Parathyroid adenoma (tissue), 2 donors: Measurements from ENCODE around the gene RASGRP4.

Experiments used
- H2AFZ ChIP-seq: fragments of 300-600 bp; sonication (generic); one replicate; pipeline ENCODE4 v1.7.0; 2017; ENCODE audit warnings: antibody characterized with exemption, mild to moderate bottlenecking
- H3K27ac ChIP-seq: fragments of 300-600 bp; sonication (generic); one replicate; pipeline ENCODE4 v1.7.0; 2017
- H3K27me3 ChIP-seq: fragments of 300-600 bp; sonication (generic); one replicate; pipeline ENCODE4 v1.7.0; 2017; ENCODE audit warnings: low read length; ENCODE audit not compliant: control insufficient read depth, insufficient read depth
- H3K36me3 ChIP-seq: fragments of 300-600 bp; sonication (generic); one replicate; pipeline ENCODE4 v1.7.0; 2017; ENCODE audit warnings: low read length; ENCODE audit not compliant: control insufficient read depth, insufficient read depth
- H3K4me1 ChIP-seq: fragments of 300-600 bp; sonication (generic); one replicate; pipeline ENCODE4 v1.7.0; 2017; ENCODE audit warnings: control low read depth
- H3K4me2 ChIP-seq: fragments of 300-600 bp; sonication (generic); one replicate; pipeline ENCODE4 v1.7.0; 2017; ENCODE audit warnings: low read length
- H3K4me3 ChIP-seq: fragments of 300-600 bp; sonication (generic); one replicate; pipeline ENCODE4 v1.7.0; 2017; ENCODE audit warnings: low read depth, low read length
- H3K79me2 ChIP-seq: fragments of 300-600 bp; sonication (generic); one replicate; pipeline ENCODE4 v1.7.0; 2017; ENCODE audit warnings: control low read depth
- H3K9ac ChIP-seq: fragments of 300-600 bp; sonication (generic); one replicate; pipeline ENCODE4 v1.7.0; 2017; ENCODE audit warnings: mild to moderate bottlenecking
- H3K9me3 ChIP-seq: fragments of 300-600 bp; sonication (generic); one replicate; pipeline ENCODE4 v1.7.0; 2017; ENCODE audit warnings: low read length; ENCODE audit not compliant: control insufficient read depth
- TF ChIP-seq, protein P1 (sequence below): fragments of 300-600 bp; sonication (generic); IDR thresholded peaks from one replicate; pipeline ENCODE4 v1.7.0; 2017; ENCODE audit warnings: antibody characterized with exemption, mild to moderate bottlenecking
- donor health status: primary hyperparathyroidism.

RASGRP4 gene

DNA sequence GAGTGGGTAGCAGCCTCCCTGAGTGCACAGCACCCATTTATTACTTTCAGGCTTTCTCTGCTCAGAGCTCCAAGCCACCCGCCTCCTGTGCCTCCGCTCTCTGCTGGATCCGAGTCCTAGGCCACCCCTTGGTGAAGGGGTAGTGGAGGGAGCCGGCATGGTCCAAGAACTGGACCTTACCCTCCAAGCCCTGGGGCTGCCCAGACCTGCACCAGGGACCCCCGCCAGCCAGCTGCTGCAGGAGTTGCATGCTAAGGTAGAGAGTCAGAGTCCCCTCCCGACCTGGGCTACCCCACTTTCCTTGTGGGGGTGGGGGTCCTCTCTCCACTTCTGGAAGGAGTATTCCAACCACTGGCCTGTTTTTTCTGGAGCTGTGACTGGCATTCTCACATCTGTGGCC, 21.2 kb downstream of the RASGRP4 start:
- no peak overlapping the region for H3K27ac ChIP-seq
- peaks cover 3% of the 10 kb centered on the region for H3K4me1 ChIP-seq
- no peak overlapping the region for H2AFZ ChIP-seq
- no peaks in the 10 kb centered on the region for H3K36me3 ChIP-seq
- H3K79me2 ChIP-seq: no peaks in the 10 kb centered on the region
- H3K4me3 ChIP-seq: no peak overlapping the region
- TF ChIP-seq, protein P1, sequence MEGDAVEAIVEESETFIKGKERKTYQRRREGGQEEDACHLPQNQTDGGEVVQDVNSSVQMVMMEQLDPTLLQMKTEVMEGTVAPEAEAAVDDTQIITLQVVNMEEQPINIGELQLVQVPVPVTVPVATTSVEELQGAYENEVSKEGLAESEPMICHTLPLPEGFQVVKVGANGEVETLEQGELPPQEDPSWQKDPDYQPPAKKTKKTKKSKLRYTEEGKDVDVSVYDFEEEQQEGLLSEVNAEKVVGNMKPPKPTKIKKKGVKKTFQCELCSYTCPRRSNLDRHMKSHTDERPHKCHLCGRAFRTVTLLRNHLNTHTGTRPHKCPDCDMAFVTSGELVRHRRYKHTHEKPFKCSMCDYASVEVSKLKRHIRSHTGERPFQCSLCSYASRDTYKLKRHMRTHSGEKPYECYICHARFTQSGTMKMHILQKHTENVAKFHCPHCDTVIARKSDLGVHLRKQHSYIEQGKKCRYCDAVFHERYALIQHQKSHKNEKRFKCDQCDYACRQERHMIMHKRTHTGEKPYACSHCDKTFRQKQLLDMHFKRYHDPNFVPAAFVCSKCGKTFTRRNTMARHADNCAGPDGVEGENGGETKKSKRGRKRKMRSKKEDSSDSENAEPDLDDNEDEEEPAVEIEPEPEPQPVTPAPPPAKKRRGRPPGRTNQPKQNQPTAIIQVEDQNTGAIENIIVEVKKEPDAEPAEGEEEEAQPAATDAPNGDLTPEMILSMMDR: no peak
- no peaks in the 10 kb centered on the region for H3K9me3 ChIP-seq
- no peak overlapping the region for H3K9ac ChIP-seq
- H3K27me3 ChIP-seq: no peaks in the 10 kb centered on the region
- no peak overlapping the region for H3K4me2 ChIP-seq

DNA sequence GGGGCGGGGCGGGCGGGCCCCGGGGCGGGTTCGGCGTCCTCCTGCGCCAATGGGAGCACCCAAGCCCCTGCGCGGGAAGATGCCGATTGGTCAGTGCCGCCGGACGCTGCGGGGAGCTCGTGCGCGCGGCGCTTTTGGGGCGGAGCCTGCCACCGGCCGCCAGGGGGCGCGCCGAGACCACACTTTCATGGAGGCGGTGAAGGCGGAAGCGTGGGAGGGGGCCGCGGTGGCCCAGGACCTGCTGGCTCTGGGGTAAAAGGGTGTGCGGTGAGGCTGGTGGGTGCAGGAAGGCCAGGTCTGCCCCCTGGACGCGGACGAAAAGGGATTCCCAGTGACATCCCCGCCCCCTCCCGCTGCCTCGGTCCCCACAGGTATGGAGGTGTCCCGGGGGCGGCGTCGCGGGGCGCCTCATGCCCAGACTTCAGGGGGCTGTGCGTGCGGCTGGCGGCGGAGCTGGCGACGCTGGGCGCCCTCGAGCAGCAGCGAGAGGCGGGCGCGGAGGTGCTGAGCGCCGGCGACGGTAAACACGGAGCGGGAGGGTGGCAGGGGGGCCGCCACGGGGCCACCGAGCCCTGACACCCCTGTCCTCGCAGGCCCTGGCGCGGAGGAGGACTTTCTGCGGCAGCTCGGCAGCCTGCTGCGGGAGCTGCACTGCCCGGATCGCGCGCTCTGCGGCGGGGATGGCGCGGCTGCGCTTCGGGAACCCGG, 22.9 kb downstream of the RASGRP4 start, which contains the start of gene FAM98C:
Gene FAM98C (plus strand): TSS at position 127 of the 708 bp plus-strand sequence. CDS start 61 bp downstream, at position 188.
- Histone ChIP-seq H3K27me3 (no peaks in the 10 kb centered on the region), H3K4me3 (peak within 1 kb of the TSS; percentile 88), H3K4me1 (peaks cover 3% of the 10 kb centered on the region), H3K79me2 (no peaks in the 10 kb centered on the region), H3K9me3 (no peaks in the 10 kb centered on the region), H3K27ac (peak within 1 kb of the TSS; percentile 71), H3K36me3 (no peaks in the 10 kb centered on the region), H3K4me2 (peak within 1 kb of the TSS; percentile 96), H2AFZ (peak within 1 kb of the TSS; percentile 98), H3K9ac (peak within 1 kb of the TSS; percentile 77)
- TF ChIP-seq, protein P1: peak; percentile 97

DNA sequence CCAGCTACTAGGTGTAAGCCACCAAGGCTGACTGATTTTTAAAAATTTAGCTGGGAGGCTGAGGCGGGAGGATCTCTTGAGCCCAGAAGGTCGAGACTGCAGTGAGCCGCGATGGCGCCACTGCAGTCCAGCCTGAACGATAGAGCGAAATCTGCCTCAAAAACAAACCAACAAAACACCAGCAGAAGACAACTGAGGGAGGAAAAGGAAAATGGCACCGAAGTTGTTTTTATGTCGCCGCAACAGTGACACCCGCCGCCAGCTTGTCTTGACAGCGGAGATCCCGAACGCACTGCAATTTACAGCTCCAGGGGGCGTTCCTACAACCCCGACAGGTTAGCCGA, 23.4 kb downstream of the RASGRP4 start:
- Histone ChIP-seq H3K4me2 (peak overlapping the region; percentile 79), H3K27me3 (no peaks in the 10 kb centered on the region), H3K27ac (peak overlapping the region; percentile 71), H3K9me3 (no peaks in the 10 kb centered on the region), H3K9ac (no peak overlapping the region), H3K79me2 (no peaks in the 10 kb centered on the region), H3K36me3 (no peaks in the 10 kb centered on the region), H3K4me3 (peak overlapping the region; percentile 39), H2AFZ (peak overlapping the region; percentile 98), H3K4me1 (peaks cover 3% of the 10 kb centered on the region)
- TF ChIP-seq, protein P1: no peak

DNA sequence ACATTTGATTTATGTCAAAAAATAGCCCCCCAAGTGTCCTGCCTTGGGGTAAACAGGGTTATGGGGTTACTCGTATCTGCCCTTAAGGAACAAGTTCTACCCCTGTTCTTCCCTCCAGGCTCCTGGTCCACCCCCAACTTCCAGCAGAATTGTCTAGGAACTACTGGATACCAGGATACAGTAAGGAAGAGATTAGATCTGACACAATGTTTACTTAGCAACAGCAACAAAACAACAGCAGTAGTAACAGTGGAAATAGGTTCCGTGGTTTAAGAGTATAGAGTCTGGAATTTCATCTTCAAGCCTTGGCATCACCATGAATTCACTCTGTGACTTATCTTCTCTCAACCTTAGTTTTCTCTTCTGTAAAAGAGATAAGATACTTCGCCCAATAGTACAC, 24.9 kb downstream of the RASGRP4 start:
- Histone ChIP-seq H3K4me1 (peaks cover 3% of the 10 kb centered on the region), H3K9me3 (no peaks in the 10 kb centered on the region), H3K79me2 (no peaks in the 10 kb centered on the region), H3K9ac (no peak overlapping the region), H3K4me3 (no peak overlapping the region), H2AFZ (no peak overlapping the region), H3K27ac (no peak overlapping the region), H3K4me2 (no peak overlapping the region), H3K27me3 (no peaks in the 10 kb centered on the region), H3K36me3 (no peaks in the 10 kb centered on the region)
- TF ChIP-seq, protein P1: no peak

DNA sequence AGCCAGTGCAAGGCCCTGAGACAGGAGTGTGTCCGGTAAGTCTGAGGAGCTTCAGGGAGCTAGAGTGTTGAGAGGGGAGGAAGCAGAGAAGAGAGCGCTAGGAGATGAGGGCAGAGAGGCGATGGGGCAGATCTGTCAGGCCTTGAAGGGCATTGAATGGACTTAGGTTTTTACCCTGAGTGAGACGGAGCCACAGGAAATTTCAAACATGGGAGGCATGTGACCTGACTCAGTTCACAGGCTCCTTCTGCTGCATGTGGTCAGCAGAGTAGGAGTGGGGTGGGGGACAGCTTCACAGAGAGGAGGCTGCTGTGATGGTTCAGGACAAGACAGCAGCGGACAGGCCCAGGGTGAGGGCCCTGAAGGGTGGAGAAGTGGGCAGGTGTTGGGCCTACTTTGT, 25.7 kb downstream of the RASGRP4 start:
- Histone ChIP-seq H3K9me3 (no peaks in the 10 kb centered on the region), H3K9ac (no peak overlapping the region), H3K27ac (no peak overlapping the region), H3K4me1 (peaks cover 3% of the 10 kb centered on the region), H3K27me3 (no peaks in the 10 kb centered on the region), H3K36me3 (no peaks in the 10 kb centered on the region), H2AFZ (no peak overlapping the region), H3K4me2 (no peak overlapping the region), H3K4me3 (no peak overlapping the region), H3K79me2 (no peaks in the 10 kb centered on the region)
- TF ChIP-seq, protein P1: no peak
